ENCODE data around the gene PPP3CA.
"Not testable (repeated sequence)": the region's sequence is repeated elsewhere in the genome, so short reads cannot be mapped to it uniquely, and the experiment has no call there.

Gene PPP3CA

DNA sequence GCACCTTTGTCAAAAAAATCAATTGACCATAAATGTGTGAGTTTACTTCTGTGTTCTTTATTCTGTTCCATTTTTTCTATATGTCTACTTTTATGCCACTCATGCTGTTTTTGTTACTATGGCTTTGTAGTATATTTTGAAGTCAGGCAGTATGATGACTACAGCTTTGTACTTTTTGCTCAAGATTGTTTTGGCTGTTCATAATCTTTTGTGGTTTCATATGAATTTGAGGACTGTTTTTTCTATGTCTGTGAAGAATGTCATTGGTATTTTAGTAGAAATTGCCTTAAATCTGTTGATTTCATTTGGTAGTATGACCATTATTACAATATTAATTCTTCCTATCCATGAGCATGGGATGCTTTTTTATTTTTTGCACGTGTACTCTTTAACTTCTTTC is 346.8 kb downstream of the PPP3CA start:
- no peak for DNase-seq (ENCODE audit: low read depth)
- TF ChIP-seq CTCF (conservative IDR thresholded peaks at IDR 0.05; ENCODE audit: low read length), result no peak

GRCh38 chr4:100995671-100996070 is 351.7 kb downstream of the PPP3CA start:
- H3K4me3 ChIP-seq (ENCODE audit: low read length), result no peak overlapping the region
- no peak for TF ChIP-seq CTCF (conservative IDR thresholded peaks at IDR 0.05; ENCODE audit: low read length)

More for the DNA sequence above, 346.8 kb downstream of the PPP3CA start:
- no peak overlapping the region for H3K4me3 ChIP-seq (ENCODE audit: low read length)

DNA sequence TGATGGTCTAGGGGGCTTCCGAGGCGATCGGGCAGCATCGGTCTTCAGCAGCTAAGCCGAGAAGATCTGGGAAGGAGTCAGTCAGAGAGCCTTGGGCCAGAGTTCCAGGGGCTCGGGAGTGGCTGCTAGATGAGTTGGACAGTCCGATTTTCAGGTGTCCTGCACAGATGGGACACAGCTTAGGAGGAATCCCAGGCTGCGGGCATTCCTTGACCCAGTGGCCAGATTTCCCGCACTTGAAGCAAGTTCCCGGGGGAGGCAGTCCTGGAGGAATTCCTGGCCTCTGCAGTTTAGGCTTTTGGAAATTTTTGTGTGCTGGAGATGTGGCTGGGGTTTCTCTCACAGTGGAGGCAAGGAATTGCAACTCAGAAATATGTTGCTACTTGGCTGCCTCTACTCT is 352.3 kb downstream of the PPP3CA start:
- not testable (repeated sequence) for H3K4me3 ChIP-seq (ENCODE audit: low read length); DNase-seq (ENCODE audit: low read depth)

More at GRCh38 chr4:100995671-100996070, 351.7 kb downstream of the PPP3CA start:
- DNase-seq (ENCODE audit: low read depth), result no peak

DNA sequence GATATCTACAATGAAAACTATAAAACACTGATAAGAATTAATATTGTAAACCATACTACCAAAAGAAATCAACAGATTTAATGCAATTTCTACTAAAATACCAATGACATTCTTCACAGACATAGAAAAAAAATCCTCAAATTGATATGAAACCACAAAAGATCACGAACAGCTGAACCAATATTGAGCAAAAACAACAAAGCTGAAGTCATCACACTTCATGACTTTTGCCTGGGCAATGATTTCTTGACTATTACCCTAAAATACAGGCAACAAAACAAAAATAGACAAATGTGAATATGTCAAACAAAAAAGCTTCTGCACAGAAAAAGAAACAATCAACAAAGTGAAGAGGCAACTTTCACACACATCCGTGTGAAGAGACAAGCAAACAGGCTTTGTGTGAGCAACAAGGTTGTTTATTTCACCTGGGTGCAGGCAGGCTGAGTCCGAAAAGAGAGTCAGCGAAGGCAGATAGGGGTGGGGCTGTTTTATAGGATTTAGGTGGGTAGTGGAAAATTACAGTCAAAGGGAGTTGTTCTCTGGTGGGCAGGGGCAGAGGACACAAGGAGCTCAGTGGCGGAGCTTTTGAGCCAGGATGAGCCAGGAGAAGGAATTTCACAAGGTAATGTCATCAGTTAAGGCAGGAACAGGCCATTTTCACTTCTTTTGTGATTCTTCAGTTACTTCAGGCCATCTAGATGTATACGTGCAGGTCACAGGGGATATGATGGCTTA is 355.8 kb downstream of the PPP3CA start:
- peak; percentile 46 for DNase-seq (ENCODE audit: low read depth)

DNA sequence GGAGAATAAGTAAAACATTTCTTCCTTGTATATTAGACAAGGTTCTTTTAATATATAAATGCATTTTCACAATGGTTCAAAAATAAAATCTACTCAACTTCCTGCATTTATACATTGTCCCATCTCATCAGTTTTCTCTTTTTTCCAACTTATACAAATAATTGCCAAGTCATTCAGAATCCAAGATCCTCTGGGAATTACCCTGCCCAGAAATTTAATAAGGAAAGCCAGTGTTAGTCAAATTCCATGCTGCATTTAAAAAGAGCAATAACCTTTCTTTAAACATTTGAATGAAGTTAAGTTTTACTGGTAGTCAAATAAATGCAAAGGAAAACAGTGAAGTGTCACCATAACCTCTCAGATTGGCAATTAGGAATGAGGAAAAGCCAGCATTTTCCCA is 357.9 kb downstream of the PPP3CA start:
- no peak for TF ChIP-seq CTCF (conservative IDR thresholded peaks at IDR 0.05; ENCODE audit: low read length)
- H3K4me3 ChIP-seq (ENCODE audit: low read length), result no peak overlapping the region
- no peak for DNase-seq (ENCODE audit: low read depth)

More for the DNA sequence above, 355.8 kb downstream of the PPP3CA start:
- H3K4me3 ChIP-seq (ENCODE audit: low read length), result not testable (repeated sequence)

- DNase-seq (ENCODE audit: low read depth), result peak; percentile 24
- no peak overlapping the region for H3K4me3 ChIP-seq (ENCODE audit: low read length)
Observed at GRCh38 chr4:100988876-100989275, 358.4 kb downstream of the PPP3CA start.

GRCh38 chr4:100986360-100986868 is 360.9 kb downstream of the PPP3CA start:
- no peak for DNase-seq (ENCODE audit: low read depth)
- TF ChIP-seq CTCF (conservative IDR thresholded peaks at IDR 0.05; ENCODE audit: low read length), result no peak
- no peak overlapping the region for H3K4me3 ChIP-seq (ENCODE audit: low read length)

More at GRCh38 chr4:100988876-100989275, 358.4 kb downstream of the PPP3CA start:
- TF ChIP-seq CTCF (conservative IDR thresholded peaks at IDR 0.05; ENCODE audit: low read length), result no peak

GRCh38 chr4:100985576-100985975 is 361.8 kb downstream of the PPP3CA start:
- TF ChIP-seq CTCF (conservative IDR thresholded peaks at IDR 0.05; ENCODE audit: low read length), result no peak
- no peak overlapping the region for H3K4me3 ChIP-seq (ENCODE audit: low read length)
- DNase-seq (ENCODE audit: low read depth), result no peak

Measured in AG10803 (cell line).